SU-DHL-6 (cell line): ENCODE measurements around the gene CFAP54.

Experiments used
- H2AFZ ChIP-seq: fragments of 200-600 bp; sonication (generic); 2 replicates; pipeline ENCODE4 v1.6.1; 2014; ENCODE audit warnings: low read depth, mild to moderate bottlenecking, moderate library complexity, mixed read lengths, antibody characterized with exemption, low read length; ENCODE audit not compliant: severe bottlenecking
- H3F3A ChIP-seq: fragments of 200-600 bp; shearing (Covaris generic); 2 replicates; pipeline ENCODE4 v1.6.0; 2016; ENCODE audit warnings: antibody characterized with exemption, mild to moderate bottlenecking; ENCODE audit not compliant: insufficient read depth
- H3K27ac ChIP-seq: fragments of 200-600 bp; sonication (generic); 2 replicates; pipeline ENCODE4 v1.5.1; 2016; ENCODE audit warnings: low read depth, mild to moderate bottlenecking, low read length, moderate library complexity, mixed read lengths
- H3K27me3 ChIP-seq: fragments of 200-600 bp; sonication (generic), shearing (Covaris generic); 2 replicates; pipeline ENCODE4 v1.6.0; 2014; ENCODE audit warnings: mild to moderate bottlenecking, low read length
- H3K36me3 ChIP-seq: fragments of 200-600 bp; sonication (generic); 2 replicates; pipeline ENCODE4 v1.6.1; 2014; ENCODE audit warnings: mild to moderate bottlenecking, low read length, mixed read lengths
- H3K4me2 ChIP-seq: fragments of 300-600, 200-600 bp; shearing (Covaris generic), sonication (generic); 2 replicates; pipeline ENCODE4 v1.6.0; 2014; ENCODE audit warnings: low read length, low read depth, mild to moderate bottlenecking; ENCODE audit not compliant: poor library complexity, severe bottlenecking
- H3K4me3 ChIP-seq: fragments of 200-600 bp; sonication (generic); 2 replicates; pipeline ENCODE4 v1.5.1; 2014; ENCODE audit warnings: antibody characterized with exemption, low read length, mild to moderate bottlenecking, mixed read lengths; ENCODE audit not compliant: insufficient read depth, poor library complexity, severe bottlenecking
- H3K79me2 ChIP-seq: fragments of 200-600 bp; sonication (generic); 2 replicates; pipeline ENCODE4 v1.6.1; 2014; ENCODE audit warnings: mild to moderate bottlenecking, low read length, moderate library complexity; ENCODE audit not compliant: insufficient read depth
- H3K9ac ChIP-seq: fragments of 200-600 bp; sonication (generic); 2 replicates; pipeline ENCODE4 v1.7.0; 2014; ENCODE audit warnings: mild to moderate bottlenecking, low read length
- H3K9me2 ChIP-seq: fragments of 200-600 bp; sonication (generic); replicated peaks from 2 replicates; pipeline ENCODE4 v1.6.1; 2014; ENCODE audit warnings: low read length; ENCODE audit not compliant: insufficient read depth
- H3K9me3 ChIP-seq: fragments of 200-600 bp; sonication (generic); 2 replicates; pipeline ENCODE4 v1.6.1; 2014; ENCODE audit warnings: low read length, mixed read lengths; ENCODE audit not compliant: insufficient read depth
- H4K20me1 ChIP-seq: fragments of 200-600 bp; sonication (generic); 2 replicates; pipeline ENCODE4 v1.6.1; 2014; ENCODE audit warnings: low read depth, mild to moderate bottlenecking, antibody characterized with exemption, low read length, moderate library complexity, mixed read lengths
- EZH2phosphoT487 ChIP-seq: fragments of 200-600 bp; sonication (generic), shearing (Covaris generic); conservative IDR thresholded peaks from 2 replicates; pipeline ENCODE4 v1.6.1; 2018; ENCODE audit warnings: mild to moderate bottlenecking, antibody characterized with exemption, low read length, moderate library complexity, mixed read lengths
- TF ChIP-seq, protein P1 (sequence below): fragments of 200-600 bp; sonication (generic); IDR thresholded peaks from one replicate; pipeline ENCODE4 v1.5.1; 2017; ENCODE audit warnings: antibody characterized with exemption, mild to moderate bottlenecking, low read length, moderate library complexity; ENCODE audit not compliant: insufficient read depth, poor library complexity, severe bottlenecking

CFAP54 gene

DNA sequence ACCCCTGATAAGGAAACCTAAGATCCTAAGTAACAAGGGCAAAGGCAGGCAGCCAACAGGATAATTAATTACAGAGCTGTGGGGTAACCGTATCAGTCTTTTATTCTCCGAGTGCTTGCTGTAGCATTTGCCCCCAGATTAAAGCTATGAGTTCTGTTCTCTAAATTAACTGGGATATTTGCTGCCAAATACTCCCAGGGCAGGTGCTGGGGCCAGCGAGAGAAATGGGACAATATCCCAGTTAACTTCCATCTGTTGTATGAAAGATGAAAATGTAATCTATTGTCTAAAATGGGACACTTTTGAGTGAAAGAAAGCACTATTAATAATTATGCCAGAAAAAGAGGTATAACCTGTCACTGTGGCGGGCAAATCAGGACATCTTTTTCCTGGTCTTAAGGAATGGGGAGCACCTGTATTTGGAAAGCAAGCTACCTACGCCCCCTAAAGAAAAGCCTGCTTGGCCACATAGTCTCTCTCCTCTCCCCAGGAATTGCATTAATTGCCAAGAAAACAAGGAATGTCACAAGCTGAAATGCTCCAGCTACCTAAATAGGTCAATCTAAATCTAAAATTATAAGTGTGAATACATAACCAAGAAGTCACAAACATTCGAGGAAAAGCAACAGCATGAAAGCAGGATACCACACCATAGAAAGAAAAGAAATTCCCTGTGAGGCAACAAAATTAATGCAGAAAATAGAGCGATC is 26.7 kb upstream of the CFAP54 start:
- no peaks in the 10 kb centered on the region for H3K79me2 ChIP-seq
- H4K20me1 ChIP-seq, result no peaks in the 10 kb centered on the region
- H3K4me3 ChIP-seq, result no peak overlapping the region
- no peak overlapping the region for H3K4me2 ChIP-seq
- no peaks in the 10 kb centered on the region for H3K36me3 ChIP-seq
- no peak overlapping the region for H2AFZ ChIP-seq
- no peaks in the 10 kb centered on the region for H3K9me3 ChIP-seq
- no peaks in the 10 kb centered on the region for H3K9me2 ChIP-seq
- H3K27ac ChIP-seq, result no peak overlapping the region
- no peak for TF ChIP-seq EZH2phosphoT487
- TF ChIP-seq, protein P1, sequence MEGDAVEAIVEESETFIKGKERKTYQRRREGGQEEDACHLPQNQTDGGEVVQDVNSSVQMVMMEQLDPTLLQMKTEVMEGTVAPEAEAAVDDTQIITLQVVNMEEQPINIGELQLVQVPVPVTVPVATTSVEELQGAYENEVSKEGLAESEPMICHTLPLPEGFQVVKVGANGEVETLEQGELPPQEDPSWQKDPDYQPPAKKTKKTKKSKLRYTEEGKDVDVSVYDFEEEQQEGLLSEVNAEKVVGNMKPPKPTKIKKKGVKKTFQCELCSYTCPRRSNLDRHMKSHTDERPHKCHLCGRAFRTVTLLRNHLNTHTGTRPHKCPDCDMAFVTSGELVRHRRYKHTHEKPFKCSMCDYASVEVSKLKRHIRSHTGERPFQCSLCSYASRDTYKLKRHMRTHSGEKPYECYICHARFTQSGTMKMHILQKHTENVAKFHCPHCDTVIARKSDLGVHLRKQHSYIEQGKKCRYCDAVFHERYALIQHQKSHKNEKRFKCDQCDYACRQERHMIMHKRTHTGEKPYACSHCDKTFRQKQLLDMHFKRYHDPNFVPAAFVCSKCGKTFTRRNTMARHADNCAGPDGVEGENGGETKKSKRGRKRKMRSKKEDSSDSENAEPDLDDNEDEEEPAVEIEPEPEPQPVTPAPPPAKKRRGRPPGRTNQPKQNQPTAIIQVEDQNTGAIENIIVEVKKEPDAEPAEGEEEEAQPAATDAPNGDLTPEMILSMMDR, result no peak
- no peak overlapping the region for H3K9ac ChIP-seq
- H3K27me3 ChIP-seq, result no peaks in the 10 kb centered on the region
- H3F3A ChIP-seq, result no peaks in the 10 kb centered on the region

DNA sequence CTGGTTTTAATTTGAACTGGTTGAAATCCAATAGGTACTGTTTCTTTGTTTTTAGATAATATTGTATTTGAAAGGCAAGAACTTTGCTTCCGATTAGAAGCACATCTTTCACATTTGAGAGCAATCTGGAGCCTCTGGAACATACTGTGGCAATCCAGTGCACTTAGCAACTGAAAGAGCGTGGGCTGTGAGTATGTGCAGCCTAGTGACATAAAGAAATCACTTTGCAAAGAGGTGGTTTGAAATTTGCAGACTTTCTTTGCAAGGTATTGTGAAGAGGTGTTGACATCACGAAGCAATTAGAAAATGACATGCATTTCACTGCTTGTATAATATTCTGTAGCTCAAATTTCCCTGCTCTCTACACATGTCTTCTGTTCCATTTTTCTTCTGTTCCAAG is 23.5 kb upstream of the CFAP54 start:
- no peaks in the 10 kb centered on the region for H3K36me3 ChIP-seq
- no peak overlapping the region for H3K4me3 ChIP-seq
- H3K27ac ChIP-seq, result no peak overlapping the region
- H3F3A ChIP-seq, result no peaks in the 10 kb centered on the region
- no peaks in the 10 kb centered on the region for H3K79me2 ChIP-seq
- H4K20me1 ChIP-seq, result no peaks in the 10 kb centered on the region
- H3K9me3 ChIP-seq, result no peaks in the 10 kb centered on the region
- TF ChIP-seq, protein P1, result no peak
- no peak for TF ChIP-seq EZH2phosphoT487
- no peak overlapping the region for H3K4me2 ChIP-seq
- no peaks in the 10 kb centered on the region for H3K9me2 ChIP-seq
- H3K27me3 ChIP-seq, result no peaks in the 10 kb centered on the region
- H2AFZ ChIP-seq, result no peak overlapping the region
- H3K9ac ChIP-seq, result no peak overlapping the region

DNA sequence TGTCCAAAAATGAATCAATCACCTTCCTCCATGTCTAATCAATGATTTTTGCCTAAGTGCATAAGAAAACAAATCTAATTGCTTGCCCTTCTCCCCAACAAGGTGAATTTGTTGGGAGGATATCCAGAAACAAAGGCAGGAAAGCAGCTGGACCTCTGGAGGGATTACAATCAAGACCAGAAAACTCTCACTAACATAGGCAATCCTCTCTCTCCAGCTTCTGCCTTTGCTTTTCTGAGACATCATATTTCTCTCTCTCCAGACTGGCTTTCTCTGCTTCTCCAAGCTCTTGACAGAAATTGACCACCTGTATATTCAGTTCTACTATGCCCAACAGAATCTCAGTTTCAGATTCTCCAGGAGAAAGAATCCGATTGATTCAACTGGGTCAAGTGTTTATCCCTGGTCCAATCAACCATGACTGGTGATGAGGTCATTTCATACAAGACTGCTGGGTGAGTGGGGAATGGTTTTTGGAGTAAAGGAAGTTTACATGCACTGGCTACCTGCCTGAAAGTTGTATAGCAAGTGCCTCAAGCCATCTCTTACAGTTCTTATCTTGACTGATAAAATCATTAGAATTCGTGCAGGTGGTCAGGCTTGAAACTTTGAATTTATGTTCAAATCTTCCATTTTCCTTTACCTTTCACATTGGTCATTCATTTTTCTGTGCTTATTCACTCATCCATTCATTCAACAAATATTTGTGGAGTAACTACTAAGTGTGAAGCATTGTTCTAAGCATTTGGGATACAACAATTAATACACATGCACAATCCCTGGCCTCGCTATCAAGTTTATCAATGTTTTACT is 22.2 kb upstream of the CFAP54 start:
- Histone ChIP-seq H3K9me3 (no peaks in the 10 kb centered on the region), H3K4me3 (no peak overlapping the region), H3K36me3 (no peaks in the 10 kb centered on the region), H3K9me2 (no peaks in the 10 kb centered on the region), H3K9ac (no peak overlapping the region), H2AFZ (no peak overlapping the region), H3K79me2 (no peaks in the 10 kb centered on the region), H3K27me3 (no peaks in the 10 kb centered on the region), H3K4me2 (no peak overlapping the region), H4K20me1 (no peaks in the 10 kb centered on the region), H3F3A (no peaks in the 10 kb centered on the region), H3K27ac (no peak overlapping the region)
- no peak for TF ChIP-seq EZH2phosphoT487
- TF ChIP-seq, protein P1, result no peak
